ENCODE results near the gene METTL13.

Gene METTL13

GRCh38 chr1:171781176-171781875, at the start of gene METTL13:
Gene METTL13 (plus strand): TSS chr1:171781660. CDS start chr1:171781968, 308 bp downstream.
- DNase-seq: peak; percentile 95 to 99

- DNase-seq: no peak
These were observed 45.3 kb upstream of the METTL13 start for GRCh38 chr1:171736196-171736595.

GRCh38 chr1:171738911-171739310, 42.5 kb upstream of the METTL13 start:
- DNase-seq: no peak

DNA sequence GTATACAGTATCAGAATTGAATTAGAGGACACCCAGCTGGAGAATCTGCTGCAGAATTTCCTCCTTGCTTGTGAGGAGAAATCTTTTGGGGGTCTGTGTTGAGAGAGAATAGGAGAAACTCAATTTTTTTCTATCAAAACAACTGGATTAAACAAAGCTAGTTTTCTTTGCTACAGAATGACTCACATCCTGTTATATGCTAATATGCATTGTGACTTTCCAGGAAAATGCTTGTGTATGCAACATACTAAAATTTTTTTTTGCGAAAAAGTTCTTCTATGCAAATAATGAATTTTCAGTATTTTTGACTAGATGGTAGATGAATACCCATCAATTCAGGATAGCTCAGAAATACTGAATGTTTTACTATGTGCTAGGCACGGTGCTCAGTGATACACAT, 41.8 kb upstream of the METTL13 start:
- DNase-seq: no peak

DNA sequence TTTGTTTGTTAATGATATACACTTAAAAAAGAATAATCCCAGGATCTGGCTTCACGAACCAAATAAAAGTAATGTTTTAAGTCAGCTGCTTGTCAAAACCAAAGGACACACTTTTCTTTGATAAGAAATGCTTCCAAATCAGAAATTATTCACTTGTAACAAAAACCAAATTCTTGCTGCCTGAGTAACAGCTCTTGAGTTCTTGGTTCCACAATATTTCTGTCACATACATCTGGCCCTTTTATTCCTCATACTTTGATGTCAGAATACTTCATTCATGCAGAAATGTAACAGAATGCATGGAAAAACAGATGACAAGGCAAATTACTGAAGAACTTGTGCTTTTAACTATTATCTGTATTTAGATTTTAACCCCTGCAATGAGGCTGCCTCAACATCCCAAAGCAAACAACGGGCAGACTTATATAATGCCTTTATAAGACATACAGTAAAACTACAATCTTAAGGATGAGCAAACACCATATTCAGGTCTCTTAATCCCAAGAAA, 41.0 kb upstream of the METTL13 start:
- DNase-seq: no peak

GRCh38 chr1:171740987-171741871, 40.2 kb upstream of the METTL13 start:
- DNase-seq: peak; percentile 11 to 29

DNA sequence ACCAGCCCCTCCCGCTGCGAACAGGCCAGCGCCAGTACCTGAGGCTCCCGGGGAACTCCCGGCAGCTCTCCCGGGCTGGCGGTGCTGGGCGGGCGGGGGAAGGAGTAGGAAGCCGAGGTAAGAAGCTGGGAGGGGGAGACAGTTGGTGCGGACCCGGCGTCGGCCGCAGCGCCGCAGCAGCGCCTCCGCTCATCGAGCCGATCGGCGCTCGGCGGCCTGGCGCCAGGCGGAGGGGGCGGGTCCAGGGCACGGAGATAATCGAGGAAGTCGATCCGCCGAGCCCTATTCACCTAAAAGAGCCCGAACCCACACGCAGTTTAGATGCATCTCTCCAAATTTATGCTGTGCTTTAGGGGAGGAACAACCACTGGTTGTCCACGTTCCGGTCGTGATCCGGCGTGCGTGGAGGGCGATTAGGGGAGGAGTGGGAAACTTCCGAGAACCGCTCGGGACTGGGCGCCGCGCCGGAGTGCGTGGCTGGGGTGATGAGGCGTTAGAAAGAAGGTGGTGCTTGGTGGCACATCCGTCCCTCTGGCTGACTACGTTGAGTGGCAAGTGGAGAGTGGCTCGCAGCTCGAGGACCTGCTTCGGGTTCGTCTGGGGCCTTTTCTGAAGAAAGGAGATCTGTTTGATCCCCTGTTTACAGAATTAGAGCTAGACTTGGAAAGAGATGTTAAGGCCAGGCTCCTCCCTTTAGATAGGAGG, 39.4 kb upstream of the METTL13 start, which contains the start of gene VAMP4:
Gene VAMP4 (minus strand): TSS at position 194 of the 705 bp plus-strand sequence. CDS start 3,651 bp downstream, outside the sequence.
- peak; percentile 83 to 84 for DNase-seq

GRCh38 chr1:171742577-171742922, 38.9 kb upstream of the METTL13 start:
- DNase-seq: peak; percentile 8 to 10

- DNase-seq: peak in 1 of 2 experiments; percentile 44
These were observed 38.2 kb upstream of the METTL13 start for GRCh38 chr1:171743081-171743870.

GRCh38 chr1:171744986-171745385, 36.5 kb upstream of the METTL13 start:
- no peak for DNase-seq

GRCh38 chr1:171748651-171749050, 32.8 kb upstream of the METTL13 start:
- no peak for DNase-seq

DNA sequence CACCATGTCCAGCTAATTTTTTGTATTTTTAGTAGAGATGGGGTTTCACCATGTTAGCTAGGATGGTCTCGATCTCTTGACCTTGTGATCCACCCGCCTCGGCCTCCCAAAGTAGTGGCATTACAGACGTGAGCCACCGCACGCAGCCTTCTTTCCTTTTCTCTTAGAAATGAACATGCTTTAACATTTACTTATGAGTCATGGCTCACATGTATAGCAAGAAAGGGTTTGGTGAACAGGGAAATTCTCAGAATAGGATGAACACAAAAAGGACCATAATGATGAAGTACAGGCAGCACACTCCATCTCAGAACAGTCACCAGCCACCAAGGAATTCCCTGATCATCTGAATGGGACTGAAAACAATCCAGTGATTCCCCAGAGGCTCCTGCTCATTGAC, 30.2 kb upstream of the METTL13 start:
- DNase-seq: no peak

DNA sequence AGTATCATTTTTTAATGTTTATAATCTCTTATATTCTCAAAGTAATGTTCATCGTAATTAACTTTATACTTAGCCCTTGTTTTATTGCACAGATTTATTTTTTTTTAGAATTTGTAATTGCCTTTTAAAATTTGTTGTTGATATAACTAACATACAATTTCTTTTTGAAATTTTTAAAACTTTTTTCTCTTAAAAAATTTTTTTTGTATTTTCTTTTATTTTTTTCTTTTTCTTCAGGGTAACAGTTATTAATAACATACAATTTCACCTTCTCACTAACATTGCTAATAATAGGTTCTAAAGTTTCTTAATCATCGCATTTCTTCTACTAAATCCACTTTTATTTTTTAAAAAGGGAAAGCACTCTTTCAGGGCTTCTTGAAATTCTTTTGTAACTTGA, 28.3 kb upstream of the METTL13 start:
- no peak for DNase-seq

DNA sequence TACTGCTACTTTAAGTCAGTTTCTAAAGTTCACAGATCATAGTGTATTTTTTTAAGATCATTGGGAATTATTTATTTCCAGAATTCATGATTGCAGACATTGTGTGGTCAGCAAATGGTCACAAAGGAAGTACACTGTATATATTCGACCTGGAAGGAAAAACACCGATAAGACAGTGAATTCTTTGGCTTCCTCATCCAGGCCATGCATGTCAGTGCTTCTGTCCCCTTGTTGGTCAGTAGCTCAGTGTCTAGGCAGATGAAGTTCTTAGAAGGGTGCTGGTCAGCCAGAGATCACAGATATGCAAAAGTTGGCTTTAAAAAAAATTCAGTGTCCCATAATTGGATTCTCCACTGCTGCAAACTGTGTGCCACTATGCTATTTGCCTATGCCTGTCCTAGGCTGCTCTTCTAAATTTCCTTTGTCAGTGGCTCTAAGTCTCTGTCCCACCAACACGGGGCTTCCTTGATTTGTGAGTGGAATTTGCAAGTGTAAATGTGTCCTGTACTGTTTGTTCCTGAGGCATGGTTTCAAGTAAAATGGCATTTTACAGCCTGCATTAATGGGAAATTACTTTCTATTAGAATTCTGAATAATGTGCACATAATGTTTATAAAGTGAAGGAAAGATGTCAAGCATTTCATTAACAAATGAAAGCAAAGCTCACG, 27.6 kb upstream of the METTL13 start:
- DNase-seq: no peak

- no peak for DNase-seq
These were observed 27.1 kb upstream of the METTL13 start for GRCh38 chr1:171754353-171754705.

DNA sequence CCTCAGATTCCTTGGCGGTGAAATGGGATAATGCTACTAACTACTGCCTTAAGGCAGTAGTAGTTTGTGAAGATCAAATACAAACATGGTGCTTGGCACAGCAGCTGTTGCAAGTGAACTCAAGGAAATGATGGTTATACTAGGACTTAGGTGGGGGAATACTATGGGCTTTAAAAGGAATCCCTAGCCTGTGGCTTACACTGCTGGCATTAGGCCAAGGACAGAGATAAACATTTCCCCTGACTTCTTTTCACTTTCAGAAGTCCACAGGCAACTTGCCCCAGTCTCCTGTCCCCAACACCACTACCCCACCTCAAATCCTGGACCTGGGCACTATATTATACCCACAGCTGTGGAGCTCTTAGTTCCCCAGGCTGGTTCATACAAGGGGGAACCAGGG, 26.5 kb upstream of the METTL13 start:
- no peak for DNase-seq

DNA sequence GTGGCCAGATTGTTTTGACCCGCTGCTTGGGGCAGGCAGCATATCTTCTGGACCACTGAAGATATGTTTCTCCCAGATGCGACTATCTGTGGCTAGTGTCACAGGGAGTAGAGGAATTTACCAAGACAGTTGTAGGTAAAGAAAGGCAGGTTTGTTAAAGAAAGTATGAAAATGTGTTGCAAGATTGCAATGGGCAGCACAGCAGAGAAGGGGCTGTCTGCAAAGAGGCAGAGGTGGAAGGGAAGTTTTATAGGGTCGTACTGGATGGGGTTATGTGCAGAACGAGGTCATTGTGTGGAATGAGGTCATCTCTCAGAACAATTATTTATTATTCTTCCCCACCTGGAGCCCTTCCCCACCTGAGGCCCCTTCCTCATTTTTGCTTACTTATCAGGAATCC, 24.6 kb upstream of the METTL13 start:
- no peak for DNase-seq

DNA sequence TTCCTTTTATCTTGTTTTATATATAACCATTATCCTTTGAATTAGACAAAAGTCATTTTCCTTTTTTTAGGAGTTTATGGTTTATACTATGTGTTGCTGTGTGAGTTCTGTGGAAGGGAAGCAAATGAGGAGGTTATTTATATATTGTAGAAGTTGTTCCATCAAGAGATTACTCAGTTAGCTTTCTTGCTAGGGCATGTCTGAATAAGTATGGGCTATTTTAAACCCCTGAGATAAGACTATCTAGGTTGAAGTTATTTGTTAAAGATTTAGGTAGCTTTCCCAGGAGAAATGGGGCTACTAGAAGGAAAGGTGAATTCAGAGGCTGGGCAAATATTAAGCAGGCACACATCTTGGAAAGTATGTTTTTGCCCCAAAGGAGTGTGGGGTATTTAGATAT, 23.4 kb upstream of the METTL13 start:
- no peak for DNase-seq

DNA sequence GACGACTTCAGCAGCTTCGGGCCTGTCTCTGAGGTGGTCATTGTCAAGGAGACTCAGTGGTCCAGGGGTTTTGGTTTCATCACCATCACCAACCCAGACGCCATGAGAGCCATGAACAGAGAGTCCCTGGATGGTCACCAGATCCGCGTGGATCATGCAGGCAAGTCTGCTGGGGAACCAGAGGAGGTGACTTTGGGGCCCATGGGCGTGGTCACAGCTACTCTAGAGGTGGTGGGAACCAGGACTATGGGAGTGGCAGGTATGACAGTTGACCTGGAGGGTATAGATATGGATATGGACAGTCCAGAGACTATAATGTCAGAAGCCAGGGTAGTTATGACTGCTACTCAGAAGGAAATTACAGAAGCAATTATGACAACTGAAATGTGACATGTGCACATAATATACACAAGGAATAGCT, 19.3 kb upstream of the METTL13 start:
- no peak for DNase-seq

DNA sequence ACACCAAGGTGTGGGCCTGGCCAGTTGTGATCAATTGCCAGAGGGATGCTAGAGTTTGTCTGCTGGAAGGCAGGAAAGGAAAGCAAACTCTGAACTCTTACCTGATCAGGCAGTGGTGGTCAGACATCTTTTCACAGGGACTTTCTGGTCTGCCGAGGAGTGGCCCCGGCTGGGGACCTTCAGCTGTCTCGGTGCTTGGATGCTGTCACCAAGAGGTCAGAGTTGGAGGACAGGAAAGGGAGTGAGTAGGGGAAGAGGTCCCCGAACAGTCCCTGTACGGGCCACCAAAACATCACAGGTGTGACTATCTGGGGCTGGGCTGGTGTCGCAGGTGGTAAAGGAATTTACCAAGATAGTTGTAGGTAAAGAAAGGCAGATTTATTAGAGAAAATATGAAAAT, 17.7 kb upstream of the METTL13 start:
- no peak for DNase-seq

DNA sequence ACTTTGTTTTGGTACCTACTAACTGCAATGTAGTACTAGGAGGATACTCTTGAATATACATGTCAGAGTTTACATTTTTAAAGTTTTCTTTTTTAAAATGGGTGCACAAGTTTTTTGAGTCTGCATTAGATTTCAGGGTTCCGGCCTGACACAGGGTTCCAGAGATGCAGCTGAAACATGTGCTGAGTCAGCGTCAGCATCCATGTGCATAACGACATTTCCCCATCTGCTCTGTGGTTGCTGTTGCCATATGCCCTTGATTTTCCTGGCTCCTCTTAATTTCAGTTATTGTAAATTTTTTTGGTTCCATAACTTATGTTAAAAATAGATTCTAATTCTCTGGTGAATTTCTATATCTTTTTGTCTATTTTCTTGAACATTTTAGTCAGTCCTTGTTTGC, 12.3 kb upstream of the METTL13 start:
- no peak for DNase-seq

- no peak for DNase-seq
These were observed 11.7 kb upstream of the METTL13 start for GRCh38 chr1:171769754-171770153.

Measured in stimulated activated CD4-positive, alpha-beta T cell treated with anti-CD3 and anti-CD28 coated beads, Interleukin-4, amount 100 ng/mL, for 4 hours (primary cell).